ENCODE measurements around the gene ZP3. TPM values are rescaled to one million over a fixed set of nuclear protein-coding genes. Genes with fewer than 3 reads are reported as not detected.
"Not testable (repeated sequence)": the region's sequence is repeated elsewhere in the genome, so short reads cannot be mapped to it uniquely, and the experiment has no call there.

The ZP3 gene
- polyA plus RNA-seq, 1 donor (not counting 4 experiments of a cell fraction or from before 2014, with no cell fraction given): 6.9 TPM

GRCh38 chr7:76386691-76387260 lies 38.0 kb upstream of the ZP3 start:
- H3K4me3 ChIP-seq (ENCODE audit: control insufficient read depth in 2 of 3, extremely low read depth in 1 of 3, insufficient read depth in 2 of 3, low read depth in 1 of 3, low read length in 3 of 3): no peak overlapping the region
- no peak overlapping the region for H3K4me2 ChIP-seq (ENCODE audit: control insufficient read depth, extremely low read depth, insufficient read depth, low read depth, low read length)
- no peak for DNase-seq (ENCODE audit: low read depth, low spot score)
- TF ChIP-seq EZH2 (IDR thresholded peaks at IDR 0.05; ENCODE audit: low read length) (no peak), CTCF (optimal IDR thresholded peaks at IDR 0.05 in 1 of 3, IDR thresholded peaks at IDR 0.05 in 1 of 3, conservative IDR thresholded peaks at IDR 0.05 in 1 of 3; ENCODE audit: extremely low read depth in 1 of 3, insufficient read depth in 2 of 3, low read length in 3 of 3) (no peak)
- H3K36me3 ChIP-seq (ENCODE audit: control insufficient read depth in 2 of 2, extremely low read depth in 1 of 2, insufficient read depth in 2 of 2, low read length in 2 of 2): no peaks in the 10 kb centered on the region
- H3K79me2 ChIP-seq (ENCODE audit: control insufficient read depth, insufficient read depth, low read length): no peaks in the 10 kb centered on the region
- no peak overlapping the region for H2AFZ ChIP-seq (ENCODE audit: control insufficient read depth, low read length)
- H4K20me1 ChIP-seq (ENCODE audit: control insufficient read depth, extremely low read depth, insufficient read depth, low read length): no peaks in the 10 kb centered on the region
- no peak overlapping the region for H3K27ac ChIP-seq (ENCODE audit: control insufficient read depth, insufficient read depth, low read length)
- no peak for FAIRE-seq
- H3K9me3 ChIP-seq (ENCODE audit: control insufficient read depth, low read depth, low read length): no peaks in the 10 kb centered on the region
- dilution Hi-C loops (cut with MboI; ENCODE audit: extremely low pct_ligation_motif_present, low sequenced_read_pairs): no loop called here
- H3K27me3 ChIP-seq (ENCODE audit: control insufficient read depth, extremely low read depth, insufficient read depth, low read length): no peaks in the 10 kb centered on the region
- H3K4me1 ChIP-seq (ENCODE audit: control insufficient read depth, extremely low read depth, insufficient read depth, low read length): no peaks in the 10 kb centered on the region
- no peaks in the 10 kb centered on the region for H3K9me1 ChIP-seq (ENCODE audit: control insufficient read depth, extremely low read depth, insufficient read depth, low read length)
- H3K9ac ChIP-seq (ENCODE audit: control insufficient read depth, extremely low read depth, insufficient read depth, low read length): no peak overlapping the region

- H3K4me1 ChIP-seq (ENCODE audit: control insufficient read depth, extremely low read depth, insufficient read depth, low read length); H3K4me2 ChIP-seq (ENCODE audit: control insufficient read depth, extremely low read depth, insufficient read depth, low read depth, low read length); DNase-seq (ENCODE audit: low read depth, low spot score); H4K20me1 ChIP-seq (ENCODE audit: control insufficient read depth, extremely low read depth, insufficient read depth, low read length); FAIRE-seq; H3K27ac ChIP-seq (ENCODE audit: control insufficient read depth, insufficient read depth, low read length); H3K9me3 ChIP-seq (ENCODE audit: control insufficient read depth, low read depth, low read length); H3K36me3 ChIP-seq (ENCODE audit: control insufficient read depth in 2 of 2, extremely low read depth in 1 of 2, insufficient read depth in 2 of 2, low read length in 2 of 2); dilution Hi-C loops (cut with MboI; ENCODE audit: extremely low pct_ligation_motif_present, low sequenced_read_pairs); H2AFZ ChIP-seq (ENCODE audit: control insufficient read depth, low read length); H3K4me3 ChIP-seq (ENCODE audit: control insufficient read depth in 2 of 3, extremely low read depth in 1 of 3, insufficient read depth in 2 of 3, low read depth in 1 of 3, low read length in 3 of 3); H3K27me3 ChIP-seq (ENCODE audit: control insufficient read depth, extremely low read depth, insufficient read depth, low read length); H3K9me1 ChIP-seq (ENCODE audit: control insufficient read depth, extremely low read depth, insufficient read depth, low read length); H3K79me2 ChIP-seq (ENCODE audit: control insufficient read depth, insufficient read depth, low read length); H3K9ac ChIP-seq (ENCODE audit: control insufficient read depth, extremely low read depth, insufficient read depth, low read length): not testable (repeated sequence)
Measured at GRCh38 chr7:76387789-76388188, 37.0 kb upstream of the ZP3 start.

- Histone ChIP-seq H4K20me1 (ENCODE audit: control insufficient read depth, extremely low read depth, insufficient read depth, low read length) (no peaks in the 10 kb centered on the region), H3K27me3 (ENCODE audit: control insufficient read depth, extremely low read depth, insufficient read depth, low read length) (no peaks in the 10 kb centered on the region), H3K79me2 (ENCODE audit: control insufficient read depth, insufficient read depth, low read length) (no peaks in the 10 kb centered on the region), H3K9me3 (ENCODE audit: control insufficient read depth, low read depth, low read length) (no peaks in the 10 kb centered on the region), H3K9me1 (ENCODE audit: control insufficient read depth, extremely low read depth, insufficient read depth, low read length) (no peaks in the 10 kb centered on the region), H3K4me3 (ENCODE audit: control insufficient read depth in 2 of 3, extremely low read depth in 1 of 3, insufficient read depth in 2 of 3, low read depth in 1 of 3, low read length in 3 of 3) (no peak overlapping the region), H2AFZ (ENCODE audit: control insufficient read depth, low read length) (no peak overlapping the region), H3K4me1 (ENCODE audit: control insufficient read depth, extremely low read depth, insufficient read depth, low read length) (peaks cover 15% of the 10 kb centered on the region), H3K36me3 (ENCODE audit: control insufficient read depth in 2 of 2, extremely low read depth in 1 of 2, insufficient read depth in 2 of 2, low read length in 2 of 2) (no peaks in the 10 kb centered on the region), H3K4me2 (ENCODE audit: control insufficient read depth, extremely low read depth, insufficient read depth, low read depth, low read length) (no peak overlapping the region), H3K27ac (ENCODE audit: control insufficient read depth, insufficient read depth, low read length) (no peak overlapping the region), H3K9ac (ENCODE audit: control insufficient read depth, extremely low read depth, insufficient read depth, low read length) (no peak overlapping the region)
- DNase-seq (ENCODE audit: low read depth, low spot score) (no peak), FAIRE-seq (no peak)
- TF ChIP-seq CTCF (optimal IDR thresholded peaks at IDR 0.05 in 1 of 3, IDR thresholded peaks at IDR 0.05 in 1 of 3, conservative IDR thresholded peaks at IDR 0.05 in 1 of 3; ENCODE audit: extremely low read depth in 1 of 3, insufficient read depth in 2 of 3, low read length in 3 of 3) (no peak), EZH2 (IDR thresholded peaks at IDR 0.05; ENCODE audit: low read length) (no peak)
- dilution Hi-C loops (cut with MboI; ENCODE audit: extremely low pct_ligation_motif_present, low sequenced_read_pairs): no loop called here
Measured at GRCh38 chr7:76390092-76390491, 34.7 kb upstream of the ZP3 start.
